Measurements from ENCODE around the gene INPP4A.

INPP4A gene

GRCh38 chr2:98546186-98546585 is 101.5 kb downstream of the INPP4A start:
- ATAC-seq = no peak
- TF ChIP-seq ESRRG (CRISPR knock-in tag; IDR thresholded peaks at IDR 0.05) (no peak), GLIS3 (CRISPR knock-in tag; IDR thresholded peaks at IDR 0.05) (no peak), ISL1 (CRISPR knock-in tag; IDR thresholded peaks at IDR 0.05) (no peak), ZC3H10 (CRISPR knock-in tag; IDR thresholded peaks at IDR 0.05) (no peak), CREB5 (CRISPR knock-in tag; IDR thresholded peaks at IDR 0.05; ENCODE audit: low read depth) (no peak)

- ATAC-seq = no peak
- TF ChIP-seq TCF4 (CRISPR knock-in tag; IDR thresholded peaks at IDR 0.05; ENCODE audit: borderline replicate concordance) (no peak), ZNF70 (CRISPR knock-in tag; IDR thresholded peaks at IDR 0.05) (no peak), BACH2 (CRISPR knock-in tag; IDR thresholded peaks at IDR 0.05; ENCODE audit: borderline replicate concordance) (no peak), ZC3H10 (CRISPR knock-in tag; IDR thresholded peaks at IDR 0.05) (no peak), ARNTL (CRISPR knock-in tag; IDR thresholded peaks at IDR 0.05; ENCODE audit: borderline replicate concordance, low read depth) (no peak), ESRRG (CRISPR knock-in tag; IDR thresholded peaks at IDR 0.05) (no peak), TOX (CRISPR knock-in tag; IDR thresholded peaks at IDR 0.05; ENCODE audit: borderline replicate concordance) (no peak), ZFP3 (CRISPR knock-in tag; IDR thresholded peaks at IDR 0.05) (no peak), ZFP30 (CRISPR knock-in tag; IDR thresholded peaks at IDR 0.05) (no peak), ZNF565 (CRISPR knock-in tag; conservative IDR thresholded peaks at IDR 0.05; ENCODE audit: low read depth) (no peak), CSDC2 (CRISPR knock-in tag; IDR thresholded peaks at IDR 0.05) (no peak), CREB5 (CRISPR knock-in tag; IDR thresholded peaks at IDR 0.05; ENCODE audit: low read depth) (no peak)
These were observed 102.6 kb downstream of the INPP4A start for GRCh38 chr2:98547092-98547790.

- TF ChIP-seq BACH2 (CRISPR knock-in tag; IDR thresholded peaks at IDR 0.05; ENCODE audit: borderline replicate concordance) = no peak
- no peak for TF ChIP-seq CSDC2 (CRISPR knock-in tag; IDR thresholded peaks at IDR 0.05)
- TF ChIP-seq POU6F1 (CRISPR knock-in tag; IDR thresholded peaks at IDR 0.05; ENCODE audit: borderline replicate concordance, low read depth) = no peak
- no peak for TF ChIP-seq CSRNP3 (CRISPR knock-in tag; IDR thresholded peaks at IDR 0.05)
- TF ChIP-seq RARB (CRISPR knock-in tag; IDR thresholded peaks at IDR 0.05) = no peak
- TF ChIP-seq TSHZ2 (CRISPR knock-in tag; IDR thresholded peaks at IDR 0.05) = no peak
- no peak for TF ChIP-seq TOX (CRISPR knock-in tag; IDR thresholded peaks at IDR 0.05; ENCODE audit: borderline replicate concordance)
- no peak for TF ChIP-seq TCF4 (CRISPR knock-in tag; IDR thresholded peaks at IDR 0.05; ENCODE audit: borderline replicate concordance)
- TF ChIP-seq ESRRG (CRISPR knock-in tag; IDR thresholded peaks at IDR 0.05) = no peak
- no peak for TF ChIP-seq CREB5 (CRISPR knock-in tag; IDR thresholded peaks at IDR 0.05; ENCODE audit: low read depth)
- no peak for TF ChIP-seq PATZ1 (CRISPR knock-in tag; IDR thresholded peaks at IDR 0.05; ENCODE audit: borderline replicate concordance)
- no peak for TF ChIP-seq ZFP30 (CRISPR knock-in tag; IDR thresholded peaks at IDR 0.05)
- TF ChIP-seq ZNF8 (CRISPR knock-in tag; IDR thresholded peaks at IDR 0.05) = no peak
- TF ChIP-seq ARNTL (CRISPR knock-in tag; IDR thresholded peaks at IDR 0.05; ENCODE audit: borderline replicate concordance, low read depth) = no peak
- no peak for TF ChIP-seq ZNF70 (CRISPR knock-in tag; IDR thresholded peaks at IDR 0.05)
- no peak for TF ChIP-seq OSR1 (CRISPR knock-in tag; IDR thresholded peaks at IDR 0.05)
- ATAC-seq = no peak
These were observed 104.5 kb downstream of the INPP4A start for GRCh38 chr2:98548920-98549818.

Data from SK-N-SH treated with all-trans-retinoic acid at 6 μM for 48 hours (cell line).